Natural killer cell (primary cell): ENCODE results near the gene TDRKH. TPM values are rescaled to one million over a fixed set of nuclear protein-coding genes. Genes with fewer than 3 reads are reported as not detected.

Experiments
- ATAC-seq, 3 donors: fragments of 150-1000 bp in 2 of 3; fragments of 200-7000 bp in 1 of 3; cut with Tn5 transposase; 1 replicate in 1 of 3; 2 replicates in 2 of 3; pipeline ENCODE4 v1.10.0; 2021; ENCODE audit warnings: mild to moderate bottlenecking in 2 of 3, moderate library complexity in 2 of 3
- DNase-seq, 2 donors: peaks; one replicate each; pipeline versions ENCODE4 v3.0.0 to v3.0.0-alpha.2; 2013 to 2021; ENCODE audit warnings: mixed read lengths in 1 of 2
- H3K27ac ChIP-seq: one replicate; pipeline ENCODE4 v1.5.1; 2013; ENCODE audit warnings: mild to moderate bottlenecking, low read length
- H3K27me3 ChIP-seq: one replicate; pipeline ENCODE4 v1.6.1; 2013; ENCODE audit warnings: low read length; ENCODE audit not compliant: control insufficient read depth, insufficient read depth
- H3K36me3 ChIP-seq: one replicate; pipeline ENCODE4 v1.6.1; 2013; ENCODE audit warnings: low read length; ENCODE audit not compliant: control insufficient read depth, insufficient read depth
- H3K4me1 ChIP-seq: one replicate; pipeline ENCODE4 v1.6.1; 2013; ENCODE audit warnings: low read length; ENCODE audit not compliant: control insufficient read depth, insufficient read depth
- H3K4me3 ChIP-seq: one replicate; pipeline ENCODE4 v1.5.1; 2013; ENCODE audit warnings: low read length
- H3K9me3 ChIP-seq: one replicate; pipeline ENCODE4 v1.6.1; 2013; ENCODE audit warnings: low read length; ENCODE audit not compliant: control insufficient read depth, insufficient read depth
- H3K27ac Mint-ChIP-seq, 2 donors: one replicate each; pipeline ENCODE4 v1.8.0; 2022; ENCODE audit warnings: mild to moderate bottlenecking in 2 of 2, mixed read lengths in 2 of 2, moderate library complexity in 1 of 2
- H3K27me3 Mint-ChIP-seq, 2 donors: one replicate each; pipeline ENCODE4 v1.8.0; 2022; ENCODE audit warnings: low read depth in 2 of 2, mixed read lengths in 2 of 2
- H3K36me3 Mint-ChIP-seq: one replicate; pipeline ENCODE4 v1.8.0; 2022; ENCODE audit warnings: mixed read lengths
- H3K4me1 Mint-ChIP-seq, 2 donors: one replicate each; pipeline ENCODE4 v1.8.0; 2022; ENCODE audit warnings: mixed read lengths in 2 of 2
- H3K4me3 Mint-ChIP-seq: one replicate; pipeline ENCODE4 v1.8.0; 2022; ENCODE audit warnings: mild to moderate bottlenecking, moderate library complexity, mixed read lengths
- H3K9me3 Mint-ChIP-seq, 2 donors: one replicate each; pipeline ENCODE4 v1.8.0; 2022; ENCODE audit warnings: mixed read lengths in 2 of 2
- WGBS: methylation state at CpG from one replicate; pipeline ENCODE4 v1.1.7; 2013; ENCODE audit warnings: missing lambda C conversion rate; ENCODE audit not compliant: insufficient coverage; 5-methylcytosine and 5-hydroxymethylcytosine counted together
- intact Hi-C: fragments of 100-400 bp; cut with micrococcal nuclease; formaldehyde crosslinking; loops from one replicate; pipeline ENCODE4 v1.14.2; 2022
- total RNA-seq, 4 donors: library from RNA; stranded (reverse); fragments of 120-200 nt in 1 of 4; gene quantifications; one replicate each; pipeline versions ENCODE4 v1.2.3 to v1.2.4, GENCODE V29; 2013 to 2022
- TF ChIP-seq, protein P1 (sequence below): fragments of 200-600 bp; IDR thresholded peaks from one replicate; pipeline ENCODE4 v1.8.0; 2022; ENCODE audit warnings: antibody characterized with exemption

The TDRKH gene
- total RNA-seq, 3 donors from 2014 or later (not counting 1 experiment from before 2014, with no cell fraction given): 6.3 to 14.5 (median 8.0) TPM

GRCh38 chr1:151733126-151733525 lies 57.2 kb downstream of the TDRKH start:
- Mint-ChIP-seq H3K9me3 (peaks cover 0 to 5% of the 10 kb centered on the region in 2 donors), H3K4me3 (no peak overlapping the region), H3K4me1 (no peaks in the 10 kb centered on the region), H3K27ac (no peak overlapping the region), H3K36me3 (no peaks in the 10 kb centered on the region), H3K27me3 (peaks cover 18 to 28% of the 10 kb centered on the region in 2 donors)
- Histone ChIP-seq H3K4me3 (no peak overlapping the region), H3K9me3 (peaks cover 9% of the 10 kb centered on the region), H3K27me3 (no peaks in the 10 kb centered on the region), H3K4me1 (no peaks in the 10 kb centered on the region), H3K27ac (no peak overlapping the region), H3K36me3 (no peaks in the 10 kb centered on the region)
- 77% methylated on average over 3 of the region's 3 CpGs for WGBS
- ATAC-seq (no peak), DNase-seq (no peak)
- intact Hi-C loops: loop anchor here (5.0 to 10.0 kb wide), 3 partner anchors 198 to 428 kb away; no protein-coding TSS in a partner anchor
- TF ChIP-seq, protein P1, sequence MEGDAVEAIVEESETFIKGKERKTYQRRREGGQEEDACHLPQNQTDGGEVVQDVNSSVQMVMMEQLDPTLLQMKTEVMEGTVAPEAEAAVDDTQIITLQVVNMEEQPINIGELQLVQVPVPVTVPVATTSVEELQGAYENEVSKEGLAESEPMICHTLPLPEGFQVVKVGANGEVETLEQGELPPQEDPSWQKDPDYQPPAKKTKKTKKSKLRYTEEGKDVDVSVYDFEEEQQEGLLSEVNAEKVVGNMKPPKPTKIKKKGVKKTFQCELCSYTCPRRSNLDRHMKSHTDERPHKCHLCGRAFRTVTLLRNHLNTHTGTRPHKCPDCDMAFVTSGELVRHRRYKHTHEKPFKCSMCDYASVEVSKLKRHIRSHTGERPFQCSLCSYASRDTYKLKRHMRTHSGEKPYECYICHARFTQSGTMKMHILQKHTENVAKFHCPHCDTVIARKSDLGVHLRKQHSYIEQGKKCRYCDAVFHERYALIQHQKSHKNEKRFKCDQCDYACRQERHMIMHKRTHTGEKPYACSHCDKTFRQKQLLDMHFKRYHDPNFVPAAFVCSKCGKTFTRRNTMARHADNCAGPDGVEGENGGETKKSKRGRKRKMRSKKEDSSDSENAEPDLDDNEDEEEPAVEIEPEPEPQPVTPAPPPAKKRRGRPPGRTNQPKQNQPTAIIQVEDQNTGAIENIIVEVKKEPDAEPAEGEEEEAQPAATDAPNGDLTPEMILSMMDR: no peak

GRCh38 chr1:151729966-151730291 lies 60.4 kb downstream of the TDRKH start:
- WGBS: 86% methylated on average over 4 of the region's 4 CpGs
- TF ChIP-seq, protein P1: no peak
- Mint-ChIP-seq H3K9me3 (no peaks in the 10 kb centered on the region), H3K27me3 (peaks cover 29 to 41% of the 10 kb centered on the region in 2 donors), H3K27ac (no peak overlapping the region), H3K4me1 (no peaks in the 10 kb centered on the region), H3K36me3 (no peaks in the 10 kb centered on the region), H3K4me3 (no peak overlapping the region)
- ATAC-seq: no peak
- no peaks in the 10 kb centered on the region for H3K4me1 ChIP-seq
- intact Hi-C loops: loop anchor here (5.0 to 10.0 kb wide), 3 partner anchors 195 to 425 kb away; no protein-coding TSS in a partner anchor
- DNase-seq: no peak
- H3K27me3 ChIP-seq: peaks cover 2% of the 10 kb centered on the region
- no peaks in the 10 kb centered on the region for H3K36me3 ChIP-seq
- no peak overlapping the region for H3K27ac ChIP-seq
- H3K9me3 ChIP-seq: no peaks in the 10 kb centered on the region
- no peak overlapping the region for H3K4me3 ChIP-seq

DNA sequence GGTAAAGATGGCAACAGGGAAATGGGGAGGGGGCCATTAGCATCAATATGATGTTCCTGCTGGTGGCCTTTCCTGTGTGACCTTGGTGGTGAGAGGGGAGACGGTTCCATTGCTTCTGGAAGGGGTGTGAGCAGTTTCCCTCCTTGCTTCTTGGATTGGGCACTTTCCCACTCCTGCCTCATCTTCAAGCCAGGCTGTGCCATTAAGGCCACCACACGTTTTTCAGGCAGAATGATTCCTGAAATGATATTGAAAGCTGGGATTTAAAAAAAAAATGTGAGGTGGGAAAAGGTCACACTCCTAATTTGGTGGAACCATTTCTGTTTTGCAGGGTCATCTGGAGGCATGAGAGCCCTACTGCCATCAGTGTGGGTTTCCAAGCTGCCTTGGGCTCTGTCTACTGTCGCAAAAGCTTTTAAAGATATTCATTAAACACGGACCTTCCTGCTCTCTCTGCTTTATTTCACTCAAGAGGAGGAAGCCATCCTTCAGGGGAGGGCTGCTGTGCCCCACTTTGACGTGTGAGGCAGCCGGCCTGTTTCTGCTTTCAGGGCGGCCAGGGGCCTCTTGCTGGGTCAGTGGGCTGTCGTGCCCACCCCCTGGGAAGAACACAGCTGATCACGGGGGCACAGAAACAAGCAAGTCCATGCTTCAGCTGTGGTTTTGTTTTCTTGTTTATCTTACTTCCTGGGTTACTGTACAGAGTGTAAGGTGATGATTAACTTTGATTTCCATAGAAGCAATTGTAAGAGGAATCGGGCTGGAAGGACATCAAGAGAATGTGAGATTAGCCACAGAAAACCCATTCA lies 60.9 kb downstream of the TDRKH start:
- Histone ChIP-seq H3K36me3 (no peaks in the 10 kb centered on the region), H3K9me3 (no peaks in the 10 kb centered on the region), H3K27ac (no peak overlapping the region), H3K4me1 (no peaks in the 10 kb centered on the region), H3K4me3 (no peak overlapping the region), H3K27me3 (peaks cover 2% of the 10 kb centered on the region)
- ATAC-seq (no peak), DNase-seq (no peak)
- no peak overlapping the region for H3K4me3 Mint-ChIP-seq
- WGBS: 65% methylated on average over 9 of the region's 10 CpGs
- intact Hi-C loops: no loop called here
- no peaks in the 10 kb centered on the region for H3K36me3 Mint-ChIP-seq
- H3K27me3 Mint-ChIP-seq: peaks cover 27 to 44% of the 10 kb centered on the region in 2 donors
- H3K9me3 Mint-ChIP-seq: no peaks in the 10 kb centered on the region
- TF ChIP-seq, protein P1: no peak
- H3K27ac Mint-ChIP-seq: no peak overlapping the region
- H3K4me1 Mint-ChIP-seq: no peaks in the 10 kb centered on the region
